Stomach (tissue), 9 donors: ENCODE results near the gene CCND1. TPM values are rescaled to one million over a fixed set of nuclear protein-coding genes. Genes with fewer than 3 reads are reported as not detected.

Experiments used
- DNase-seq, 2 donors: peaks; one replicate each; pipeline versions ENCODE4 v3.0.0 to v3.0.0-alpha.2; 2013 to 2019
- H3K27ac ChIP-seq, 5 donors: fragments of 200-600 bp in 4 of 5; sonication (generic) in 4 of 5; one replicate each; pipeline ENCODE4 v1.5.1; 2013 to 2019; ENCODE audit warnings: mild to moderate bottlenecking in 1 of 5, moderate library complexity in 1 of 5
- H3K27me3 ChIP-seq, 3 donors: fragments of 200-600 bp; sonication (generic); one replicate each; pipeline ENCODE4 v1.5.1; 2017 to 2019; ENCODE audit warnings: mixed run types in 1 of 3
- H3K36me3 ChIP-seq, 4 donors: fragments of 200-600 bp; sonication (generic); 1 replicate in 3 of 4; 2 replicates in 1 of 4; pipeline ENCODE4 v1.5.1; 2016 to 2019
- H3K4me1 ChIP-seq, 4 donors: fragments of 200-600 bp; sonication (generic); one replicate each; pipeline ENCODE4 v1.5.1; 2016 to 2019
- H3K4me3 ChIP-seq, 4 donors: fragments of 200-600 bp; sonication (generic) in 3 of 4; one replicate each; pipeline ENCODE4 v1.5.1; 2016 to 2019; ENCODE audit warnings: mild to moderate bottlenecking in 1 of 4
- H3K9me3 ChIP-seq, 4 donors: fragments of 200-600 bp; sonication (generic); one replicate each; pipeline ENCODE4 v1.5.1; 2016 to 2019
- EP300 ChIP-seq: sonication (generic); formaldehyde crosslinking; IDR thresholded peaks from one replicate; pipeline ENCODE4 v1.6.1; 2017; ENCODE audit warnings: antibody characterized with exemption
- POLR2A ChIP-seq, 4 donors: fragments of 450-650 bp; IDR thresholded peaks; one replicate each; pipeline ENCODE4 v1.6.1; 2016; ENCODE audit warnings: antibody characterized with exemption in 4 of 4, control low read depth in 2 of 4, mild to moderate bottlenecking in 1 of 4, moderate library complexity in 1 of 4
- POLR2AphosphoS5 ChIP-seq, 3 donors: sonication (generic); formaldehyde crosslinking; IDR thresholded peaks; one replicate each; pipeline ENCODE4 v1.6.1; 2016; ENCODE audit warnings: antibody characterized with exemption in 3 of 3
- WGBS, 5 donors: extraction: QIAGEN DNeasy Blood & Tissue Kit in 3 of 5; methylation state at CpG; one replicate each; pipeline versions ENCODE4 v1.1.5 to v1.1.7; 2013 to 2018; 5-methylcytosine and 5-hydroxymethylcytosine counted together
- intact Hi-C: fragments of 100-400 bp; cut with DNase I; formaldehyde crosslinking; loops from one replicate; pipeline ENCODE4 v1.15.1; 2023; ENCODE audit warnings: low total_unique reads
- polyA plus RNA-seq, 3 donors: library from polyadenylated mRNA; stranded (reverse); fragments of 200-250 nt; gene quantifications; one replicate each; pipeline ENCODE4 v1.2.3, GENCODE V29; 2013
- total RNA-seq, 5 donors: library from RNA; depleted of rRNA; stranded (reverse); fragments of >200 nt; gene quantifications; one replicate each; pipeline versions ENCODE4 v1.1.0 to v1.2.3, GENCODE V29; 2014 to 2016
- TF ChIP-seq, protein P1 (sequence below), 7 experiments: fragments of 450-650 bp in 4 of 7; fragments of 200-600 bp in 3 of 7; sonication (generic) in 3 of 7; IDR thresholded peaks; one replicate each; pipeline ENCODE4 v1.5.1; 2016 to 2019; ENCODE audit warnings: antibody characterized with exemption in 7 of 7, control low read depth in 2 of 7, mild to moderate bottlenecking in 1 of 7
- donor health status: healthy with polysubstance abuse.
- donor health status: Bipolar disorder and iron deficiency.
- donor health status: healthy.

The CCND1 gene
- total and polyA plus RNA-seq, 8 donors, result 17.6 to 293 (median 55.1) TPM

DNA sequence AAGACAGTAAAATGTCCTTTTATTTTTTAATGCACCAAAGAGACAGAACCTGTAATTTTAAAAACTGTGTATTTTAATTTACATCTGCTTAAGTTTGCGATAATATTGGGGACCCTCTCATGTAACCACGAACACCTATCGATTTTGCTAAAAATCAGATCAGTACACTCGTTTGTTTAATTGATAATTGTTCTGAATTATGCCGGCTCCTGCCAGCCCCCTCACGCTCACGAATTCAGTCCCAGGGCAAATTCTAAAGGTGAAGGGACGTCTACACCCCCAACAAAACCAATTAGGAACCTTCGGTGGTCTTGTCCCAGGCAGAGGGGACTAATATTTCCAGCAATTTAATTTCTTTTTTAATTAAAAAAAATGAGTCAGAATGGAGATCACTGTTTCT lies 1.1 kb upstream of the CCND1 start:
- DNase-seq, result no peak
- peak overlapping the region in 2 of 5 donors; percentile 73 to 86 for H3K27ac ChIP-seq
- 5 to 14% (median 9%) methylated on average over 9 of the region's 9 CpGs for WGBS, 5 donors
- H3K4me3 ChIP-seq, result peak overlapping the region; percentile 73 to 89 (median 87)
- peaks cover 80 to 91% (median 86%) of the 10 kb centered on the region in 4 donors for H3K4me1 ChIP-seq
- intact Hi-C loops, result loop anchor here (10.0 kb wide), 1 partner anchor 355 kb away; no protein-coding TSS in a partner anchor
- H3K9me3 ChIP-seq, result no peaks in the 10 kb centered on the region
- peaks cover 8 to 99% (median 54%) of the 10 kb centered on the region in 3 donors for H3K27me3 ChIP-seq
- peaks cover 0 to 9% (median 2%) of the 10 kb centered on the region in 4 donors for H3K36me3 ChIP-seq
- TF ChIP-seq POLR2AphosphoS5 (IDR thresholded peaks at IDR 0.05) (no peak), EP300 (no peak), POLR2A (IDR thresholded peaks at IDR 0.05) (no peak)
- TF ChIP-seq, protein P1, sequence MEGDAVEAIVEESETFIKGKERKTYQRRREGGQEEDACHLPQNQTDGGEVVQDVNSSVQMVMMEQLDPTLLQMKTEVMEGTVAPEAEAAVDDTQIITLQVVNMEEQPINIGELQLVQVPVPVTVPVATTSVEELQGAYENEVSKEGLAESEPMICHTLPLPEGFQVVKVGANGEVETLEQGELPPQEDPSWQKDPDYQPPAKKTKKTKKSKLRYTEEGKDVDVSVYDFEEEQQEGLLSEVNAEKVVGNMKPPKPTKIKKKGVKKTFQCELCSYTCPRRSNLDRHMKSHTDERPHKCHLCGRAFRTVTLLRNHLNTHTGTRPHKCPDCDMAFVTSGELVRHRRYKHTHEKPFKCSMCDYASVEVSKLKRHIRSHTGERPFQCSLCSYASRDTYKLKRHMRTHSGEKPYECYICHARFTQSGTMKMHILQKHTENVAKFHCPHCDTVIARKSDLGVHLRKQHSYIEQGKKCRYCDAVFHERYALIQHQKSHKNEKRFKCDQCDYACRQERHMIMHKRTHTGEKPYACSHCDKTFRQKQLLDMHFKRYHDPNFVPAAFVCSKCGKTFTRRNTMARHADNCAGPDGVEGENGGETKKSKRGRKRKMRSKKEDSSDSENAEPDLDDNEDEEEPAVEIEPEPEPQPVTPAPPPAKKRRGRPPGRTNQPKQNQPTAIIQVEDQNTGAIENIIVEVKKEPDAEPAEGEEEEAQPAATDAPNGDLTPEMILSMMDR (IDR thresholded peaks at IDR 0.05), result no peak

DNA sequence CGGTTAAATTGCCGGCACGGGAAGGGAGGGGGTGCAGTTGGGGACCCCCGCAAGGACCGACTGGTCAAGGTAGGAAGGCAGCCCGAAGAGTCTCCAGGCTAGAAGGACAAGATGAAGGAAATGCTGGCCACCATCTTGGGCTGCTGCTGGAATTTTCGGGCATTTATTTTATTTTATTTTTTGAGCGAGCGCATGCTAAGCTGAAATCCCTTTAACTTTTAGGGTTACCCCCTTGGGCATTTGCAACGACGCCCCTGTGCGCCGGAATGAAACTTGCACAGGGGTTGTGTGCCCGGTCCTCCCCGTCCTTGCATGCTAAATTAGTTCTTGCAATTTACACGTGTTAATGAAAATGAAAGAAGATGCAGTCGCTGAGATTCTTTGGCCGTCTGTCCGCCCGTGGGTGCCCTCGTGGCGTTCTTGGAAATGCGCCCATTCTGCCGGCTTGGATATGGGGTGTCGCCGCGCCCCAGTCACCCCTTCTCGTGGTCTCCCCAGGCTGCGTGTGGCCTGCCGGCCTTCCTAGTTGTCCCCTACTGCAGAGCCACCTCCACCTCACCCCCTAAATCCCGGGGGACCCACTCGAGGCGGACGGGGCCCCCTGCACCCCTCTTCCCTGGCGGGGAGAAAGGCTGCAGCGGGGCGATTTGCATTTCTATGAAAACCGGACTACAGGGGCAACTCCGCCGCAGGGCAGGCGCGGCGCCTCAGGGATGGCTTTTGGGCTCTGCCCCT lies 529 bp upstream of the CCND1 start:
- DNase-seq, result peak; percentile 57
- Histone ChIP-seq H3K4me3 (peak overlapping the region; percentile 73 to 89 (median 87)), H3K36me3 (peaks cover 0 to 15% (median 5%) of the 10 kb centered on the region in 4 donors), H3K9me3 (no peaks in the 10 kb centered on the region), H3K27ac (peak overlapping the region; percentile 52 to 92 (median 87)), H3K4me1 (peaks cover 80 to 97% (median 92%) of the 10 kb centered on the region in 4 donors), H3K27me3 (peaks cover 8 to 99% (median 54%) of the 10 kb centered on the region in 3 donors)
- intact Hi-C loops, result loop anchor here (10.0 kb wide), 1 partner anchor 356 kb away; no protein-coding TSS in a partner anchor
- TF ChIP-seq POLR2A (IDR thresholded peaks at IDR 0.05) (no peak), POLR2AphosphoS5 (IDR thresholded peaks at IDR 0.05) (no peak), EP300 (no peak)
- TF ChIP-seq, protein P1 (IDR thresholded peaks at IDR 0.05), result no peak
- 1 to 5% (median 2%) methylated on average over 38 to 43 of the region's 43 CpGs for WGBS, 5 donors

DNA sequence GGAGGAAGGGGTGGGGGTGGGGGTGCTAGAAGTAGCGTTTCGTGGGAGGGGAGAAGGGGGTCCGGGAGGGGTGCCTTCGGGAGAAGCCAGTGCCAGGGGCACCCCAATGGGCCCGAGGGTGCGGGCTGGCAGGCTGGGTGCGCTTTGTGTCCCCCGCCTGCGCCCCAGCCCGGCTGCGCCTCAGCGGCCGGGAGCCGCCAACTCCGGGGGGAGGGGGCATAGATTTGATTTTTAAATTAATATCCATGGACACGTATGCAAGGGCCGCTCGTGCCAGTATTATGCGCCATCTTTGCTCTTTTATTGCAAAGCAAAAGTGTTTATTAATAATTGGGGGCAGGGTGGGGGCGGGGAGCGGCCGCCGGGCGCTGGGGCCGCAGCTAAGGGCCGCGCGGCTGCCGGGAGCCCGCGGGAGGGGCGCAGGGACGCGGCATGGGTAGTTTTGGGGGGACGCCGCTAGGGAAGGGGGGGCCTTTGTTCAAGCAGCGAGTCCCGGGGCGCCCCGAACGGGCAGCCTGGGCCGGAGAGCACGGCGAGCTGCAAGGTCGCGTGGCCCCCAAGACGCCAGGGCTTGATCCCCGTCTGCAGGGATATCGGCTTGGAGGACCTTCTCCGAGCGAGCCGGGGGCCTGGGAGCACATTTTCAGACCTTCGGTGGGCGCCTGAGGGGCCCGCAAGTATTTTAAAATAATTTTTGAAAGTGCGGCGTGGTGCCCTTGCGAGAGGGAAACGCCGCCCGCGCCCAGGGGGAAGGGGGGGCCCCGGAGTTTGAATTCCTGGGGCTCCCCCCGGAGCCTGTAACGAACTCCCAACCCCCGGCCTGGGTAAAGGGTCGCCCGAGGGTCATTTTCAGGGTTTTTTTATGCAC lies 959 bp downstream of the CCND1 start:
- no peak for TF ChIP-seq EP300
- TF ChIP-seq POLR2A (IDR thresholded peaks at IDR 0.05), result no peak
- TF ChIP-seq, protein P1 (IDR thresholded peaks at IDR 0.05), result no peak
- no peak for TF ChIP-seq POLR2AphosphoS5 (IDR thresholded peaks at IDR 0.05)
- 0 to 1% (median 1%) methylated on average over 56 to 68 of the region's 68 CpGs for WGBS, 5 donors
- Histone ChIP-seq H3K36me3 (peaks cover 0 to 25% (median 12%) of the 10 kb centered on the region in 4 donors), H3K9me3 (no peaks in the 10 kb centered on the region), H3K4me1 (peaks cover 71 to 84% (median 83%) of the 10 kb centered on the region in 4 donors), H3K4me3 (peak overlapping the region; percentile 73 to 89 (median 87)), H3K27me3 (peaks cover 0 to 90% (median 48%) of the 10 kb centered on the region in 3 donors), H3K27ac (peak overlapping the region; percentile 84 to 92 (median 87))
- peak in 1 of 2 donors; percentile 53 for DNase-seq
- intact Hi-C loops, result loop anchor here (10.0 kb wide), 1 partner anchor 357 kb away; no protein-coding TSS in a partner anchor

DNA sequence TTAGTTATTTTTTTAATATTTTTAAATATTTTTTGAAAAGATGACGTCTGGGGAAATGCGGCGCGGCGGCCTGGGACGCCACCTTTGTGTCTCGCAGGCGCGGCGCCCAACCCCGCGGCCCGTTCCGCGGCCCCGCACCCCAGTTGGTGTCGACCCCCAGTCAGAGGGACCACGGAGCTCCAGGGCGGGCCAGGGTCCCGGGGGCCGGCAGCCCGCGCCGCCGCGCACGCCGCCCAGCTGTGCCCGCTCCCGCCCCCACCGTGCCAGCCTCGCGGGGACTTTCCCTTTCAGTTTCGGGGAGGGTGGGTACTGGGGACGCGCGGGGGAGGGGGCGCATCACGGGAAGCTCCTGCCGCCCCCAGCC lies 1.6 kb downstream of the CCND1 start:
- H3K4me1 ChIP-seq, result peaks cover 64 to 78% (median 76%) of the 10 kb centered on the region in 4 donors
- peaks cover 0 to 84% (median 42%) of the 10 kb centered on the region in 3 donors for H3K27me3 ChIP-seq
- intact Hi-C loops, result loop anchor here (10.0 kb wide), 1 partner anchor 358 kb away; no protein-coding TSS in a partner anchor
- peak; percentile 52 to 74 for DNase-seq
- TF ChIP-seq POLR2A (IDR thresholded peaks at IDR 0.05) (no peak), POLR2AphosphoS5 (IDR thresholded peaks at IDR 0.05) (no peak), EP300 (no peak)
- TF ChIP-seq, protein P1 (IDR thresholded peaks at IDR 0.05), result no peak
- peaks cover 0 to 30% (median 16%) of the 10 kb centered on the region in 4 donors for H3K36me3 ChIP-seq
- WGBS, 5 donors, result 0 to 2% (median 1%) methylated on average over 22 to 40 of the region's 40 CpGs
- H3K27ac ChIP-seq, result peak overlapping the region; percentile 84 to 92 (median 87)
- peak overlapping the region; percentile 73 to 89 (median 87) for H3K4me3 ChIP-seq
- H3K9me3 ChIP-seq, result no peaks in the 10 kb centered on the region
